ENCODE data around the gene WDR13.
"Not testable (repeated sequence)": the region's sequence is repeated elsewhere in the genome, so short reads cannot be mapped to it uniquely, and the experiment has no call there.

WDR13 gene

DNA sequence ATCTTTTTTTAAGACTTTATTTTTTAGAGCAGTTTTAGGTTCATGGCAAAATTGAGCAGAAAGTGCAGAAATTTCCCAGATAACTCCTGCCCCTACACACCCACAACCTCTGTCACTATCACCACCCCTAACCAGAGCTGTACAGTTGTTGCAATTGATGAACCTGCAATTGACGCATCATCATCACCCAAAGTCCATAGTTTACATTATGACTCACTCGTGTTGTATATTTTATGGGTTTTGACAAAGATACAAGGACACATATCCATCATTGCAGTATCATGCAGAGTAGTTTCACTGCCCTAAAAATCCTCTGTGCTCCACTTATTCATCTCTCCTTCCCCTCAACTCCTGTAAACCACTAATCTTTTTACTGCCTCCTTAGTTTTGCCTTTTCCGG, 51.8 kb downstream of the WDR13 start:
- FAIRE-seq (no peak), DNase-seq (ENCODE audit: insufficient read length, low spot score) (no peak)

GRCh38 chrX:48652055-48652579, 54.8 kb downstream of the WDR13 start:
- FAIRE-seq; DNase-seq (ENCODE audit: insufficient read length, low spot score): not testable (repeated sequence)

- not testable (repeated sequence) for FAIRE-seq; DNase-seq (ENCODE audit: insufficient read length, low spot score)
Measured at GRCh38 chrX:48654746-48655145, 57.5 kb downstream of the WDR13 start.
